GM12873 (cell line): ENCODE measurements around the gene SERP1.

Experiments
- TF ChIP-seq, protein P1 (sequence below): IDR thresholded peaks from 2 replicates; pipeline ENCODE4 v1.5.1; 2012; ENCODE audit warnings: low read depth, mild to moderate bottlenecking, moderate library complexity, low read length, control low read depth; ENCODE audit not compliant: insufficient read depth; ENCODE audit errors: missing control alignments

SERP1 gene

GRCh38 chr3:150545419-150546225 lies 674 bp downstream of the SERP1 start:
- TF ChIP-seq, protein P1, sequence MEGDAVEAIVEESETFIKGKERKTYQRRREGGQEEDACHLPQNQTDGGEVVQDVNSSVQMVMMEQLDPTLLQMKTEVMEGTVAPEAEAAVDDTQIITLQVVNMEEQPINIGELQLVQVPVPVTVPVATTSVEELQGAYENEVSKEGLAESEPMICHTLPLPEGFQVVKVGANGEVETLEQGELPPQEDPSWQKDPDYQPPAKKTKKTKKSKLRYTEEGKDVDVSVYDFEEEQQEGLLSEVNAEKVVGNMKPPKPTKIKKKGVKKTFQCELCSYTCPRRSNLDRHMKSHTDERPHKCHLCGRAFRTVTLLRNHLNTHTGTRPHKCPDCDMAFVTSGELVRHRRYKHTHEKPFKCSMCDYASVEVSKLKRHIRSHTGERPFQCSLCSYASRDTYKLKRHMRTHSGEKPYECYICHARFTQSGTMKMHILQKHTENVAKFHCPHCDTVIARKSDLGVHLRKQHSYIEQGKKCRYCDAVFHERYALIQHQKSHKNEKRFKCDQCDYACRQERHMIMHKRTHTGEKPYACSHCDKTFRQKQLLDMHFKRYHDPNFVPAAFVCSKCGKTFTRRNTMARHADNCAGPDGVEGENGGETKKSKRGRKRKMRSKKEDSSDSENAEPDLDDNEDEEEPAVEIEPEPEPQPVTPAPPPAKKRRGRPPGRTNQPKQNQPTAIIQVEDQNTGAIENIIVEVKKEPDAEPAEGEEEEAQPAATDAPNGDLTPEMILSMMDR: no peak

- TF ChIP-seq, protein P1: no peak
Measured at GRCh38 chr3:150544726-150545125, 1.6 kb downstream of the SERP1 start.

DNA sequence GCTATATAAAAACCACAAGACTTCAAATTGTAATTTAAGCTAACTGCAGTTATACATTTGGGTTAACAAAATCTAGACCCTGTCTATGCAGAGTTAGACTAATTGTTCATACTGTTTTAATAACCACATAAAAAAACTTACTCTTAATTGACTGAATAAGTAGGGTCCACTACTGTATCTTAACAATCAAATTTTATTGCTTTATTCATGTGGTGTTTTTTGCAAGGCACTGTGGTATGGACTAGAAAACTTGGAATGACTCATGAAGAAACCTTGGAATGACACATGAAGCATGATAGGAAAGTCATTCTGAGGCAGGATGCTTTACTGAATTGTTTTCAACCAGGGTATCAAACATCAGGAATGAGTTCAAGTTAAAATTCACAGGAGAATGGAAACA lies 2.3 kb downstream of the SERP1 start:
- TF ChIP-seq, protein P1: no peak

- TF ChIP-seq, protein P1: no peak
Measured at GRCh38 chr3:150543531-150543930, 2.8 kb downstream of the SERP1 start.

DNA sequence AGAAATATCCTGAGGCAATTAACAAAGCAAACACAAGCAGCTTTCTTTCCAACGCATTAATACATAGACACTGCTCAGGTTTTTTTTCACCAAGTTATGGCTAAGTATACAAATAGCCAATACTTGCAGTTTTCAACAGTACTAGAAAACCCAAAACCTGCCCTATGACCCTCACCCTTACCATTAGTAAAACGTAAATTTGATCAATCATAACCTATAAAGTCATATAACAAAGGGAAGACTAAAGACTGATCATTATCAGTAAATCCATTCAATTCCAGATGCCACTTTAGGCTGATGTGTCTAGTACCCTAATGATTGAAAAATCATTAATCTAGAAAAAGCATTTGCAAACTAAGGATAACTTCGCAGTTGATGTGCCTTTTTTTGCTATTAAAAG lies 3.2 kb downstream of the SERP1 start:
- TF ChIP-seq, protein P1: no peak

GRCh38 chr3:150540991-150541390 lies 5.3 kb downstream of the SERP1 start:
- TF ChIP-seq, protein P1: no peak

- TF ChIP-seq, protein P1: no peak
Measured at GRCh38 chr3:150540297-150540696, 6.0 kb downstream of the SERP1 start.
